GM12892 (cell line): ENCODE data around the gene AARSD1. TPM values are rescaled to one million over a fixed set of nuclear protein-coding genes. Genes with fewer than 3 reads are reported as not detected.
"Not testable (repeated sequence)": the region's sequence is repeated elsewhere in the genome, so short reads cannot be mapped to it uniquely, and the experiment has no call there.

Experiments used
- DNase-seq: peaks from one replicate; pipeline ENCODE4 v3.0.0; 2011; ENCODE audit not compliant: insufficient read length
- FAIRE-seq: peaks from 2 replicates; lab custom pipeline; 2011; peaks lifted over from hg19 to GRCh38; lab: Jason Lieb, UNC
- POLR2A ChIP-seq: IDR thresholded peaks from 2 replicates; pipeline ENCODE4 v1.6.1; 2011; ENCODE audit warnings: low read depth, low read length, control low read depth
- POLR2AphosphoS5 ChIP-seq: IDR thresholded peaks from 2 replicates; pipeline ENCODE4 v1.6.1; 2011; ENCODE audit warnings: low read depth, low read length, control low read depth
- TAF1 ChIP-seq: IDR thresholded peaks from 2 replicates; pipeline ENCODE4 v1.6.1; 2011; ENCODE audit warnings: low read depth, mild to moderate bottlenecking, control low read depth, low read length, borderline replicate concordance
- polyA plus RNA-seq: library from polyadenylated mRNA; unstranded; fragments of >200 nt; gene quantifications from one replicate; pipeline ENCODE4 v1.2.1, GENCODE V29; 2012; ENCODE audit warnings: missing spikeins, inconsistent platforms; ENCODE audit not compliant: missing spikeins

Gene AARSD1, protein sequence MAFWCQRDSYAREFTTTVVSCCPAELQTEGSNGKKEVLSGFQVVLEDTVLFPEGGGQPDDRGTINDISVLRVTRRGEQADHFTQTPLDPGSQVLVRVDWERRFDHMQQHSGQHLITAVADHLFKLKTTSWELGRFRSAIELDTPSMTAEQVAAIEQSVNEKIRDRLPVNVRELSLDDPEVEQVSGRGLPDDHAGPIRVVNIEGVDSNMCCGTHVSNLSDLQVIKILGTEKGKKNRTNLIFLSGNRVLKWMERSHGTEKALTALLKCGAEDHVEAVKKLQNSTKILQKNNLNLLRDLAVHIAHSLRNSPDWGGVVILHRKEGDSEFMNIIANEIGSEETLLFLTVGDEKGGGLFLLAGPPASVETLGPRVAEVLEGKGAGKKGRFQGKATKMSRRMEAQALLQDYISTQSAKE
- polyA plus RNA-seq = 49.5 TPM

DNA sequence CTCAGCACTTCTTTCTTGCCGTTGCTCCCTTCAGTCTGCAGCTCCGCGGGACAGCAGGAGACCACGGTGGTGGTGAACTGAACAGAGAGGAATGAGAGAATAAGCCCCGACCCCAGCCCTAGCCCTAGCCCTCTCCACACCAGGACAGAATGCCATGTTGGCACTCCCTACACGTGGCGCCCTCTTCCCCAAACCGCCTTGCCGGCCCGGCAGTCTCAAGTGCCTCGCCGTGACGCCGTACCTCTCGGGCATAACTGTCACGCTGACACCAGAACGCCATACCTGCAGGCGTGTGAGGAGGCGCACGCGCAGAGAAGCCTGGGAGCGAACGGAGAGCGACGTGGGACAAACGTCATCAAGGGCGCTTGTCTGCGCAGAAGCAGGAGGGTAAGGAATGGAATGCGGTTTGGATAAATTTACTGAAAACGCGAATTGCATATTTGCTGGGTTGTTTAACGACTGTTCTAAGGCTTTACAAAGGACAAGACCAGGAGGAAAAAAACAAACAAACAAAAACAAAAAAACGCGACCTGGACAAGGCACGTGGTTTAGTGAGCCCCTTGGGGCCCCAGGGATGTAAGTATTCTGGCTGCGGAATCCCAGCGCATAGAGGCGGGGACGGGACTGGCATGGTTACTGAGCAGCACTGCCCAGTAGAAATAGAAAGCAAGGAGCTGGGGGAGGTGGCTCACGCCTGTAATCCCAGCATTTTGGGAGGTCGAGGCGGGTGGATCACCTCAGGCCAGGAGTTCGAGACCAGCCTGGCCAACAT, at the start of gene AARSD1:
TSS of gene AARSD1 (minus strand) at position 294 of the 772 bp plus-strand sequence. CDS start at position 280, 14 bp downstream.
- FAIRE-seq (peak; percentile 96), DNase-seq (peak; percentile 80)
- TF ChIP-seq POLR2AphosphoS5 = peak; percentile 94
- TF ChIP-seq TAF1 = peak; percentile 74
- TF ChIP-seq POLR2A = peak; percentile 96

DNA sequence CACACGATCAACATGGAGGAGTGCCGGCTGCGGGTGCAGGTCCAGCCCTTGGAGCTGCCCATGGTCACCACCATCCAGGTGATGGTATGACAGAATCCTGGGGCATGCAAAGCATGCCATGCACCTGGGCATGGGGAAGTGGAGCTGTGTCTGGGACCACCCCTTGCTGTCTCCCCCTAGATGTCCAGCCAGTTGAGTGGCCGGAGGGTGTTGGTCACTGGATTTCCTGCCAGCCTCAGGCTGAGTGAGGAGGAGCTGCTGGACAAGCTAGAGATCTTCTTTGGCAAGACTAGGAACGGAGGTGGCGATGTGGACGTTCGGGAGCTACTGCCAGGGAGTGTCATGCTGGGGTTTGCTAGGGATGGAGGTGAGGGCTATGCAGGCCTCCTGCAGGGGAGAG, 49.0 kb upstream of the AARSD1 start:
- DNase-seq (no peak), FAIRE-seq (no peak)
- TF ChIP-seq TAF1 = no peak
- no peak for TF ChIP-seq POLR2AphosphoS5
- no peak for TF ChIP-seq POLR2A

DNA sequence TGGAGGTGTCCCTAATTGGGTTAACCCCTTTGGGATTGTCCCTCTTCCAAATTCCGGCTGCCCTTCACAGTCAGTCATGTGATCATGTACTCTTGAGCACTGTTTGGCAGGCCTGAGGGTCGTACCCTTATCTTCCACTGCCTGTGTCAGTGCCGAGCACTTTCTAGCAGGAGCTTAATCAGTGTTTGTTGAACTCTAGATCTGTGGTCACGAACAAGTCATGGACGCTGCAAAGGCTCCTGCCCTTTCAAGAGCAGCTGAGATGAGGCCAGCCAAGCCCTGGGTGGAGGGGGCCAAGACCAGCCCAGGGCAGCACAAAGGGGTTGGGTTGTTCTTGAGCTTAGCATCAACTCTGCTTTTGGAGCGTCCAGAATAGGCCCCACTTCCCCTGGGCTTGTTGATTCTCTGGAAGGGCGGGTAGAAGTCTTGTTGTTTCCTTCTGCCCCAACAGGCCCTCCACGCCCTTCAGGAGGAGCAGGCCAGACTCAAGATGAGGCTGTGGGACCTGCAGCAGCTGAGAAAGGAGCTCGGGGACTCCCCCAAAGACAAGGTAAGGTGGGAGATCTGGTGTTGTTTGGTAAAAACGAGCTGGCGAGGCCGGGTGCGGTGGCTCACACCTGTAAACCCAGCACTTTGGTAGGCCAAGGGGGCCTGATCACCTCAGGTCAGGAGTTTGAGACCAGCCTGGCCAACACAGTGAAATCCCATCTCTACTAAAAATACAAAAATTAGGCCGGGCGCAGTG, 47.6 kb upstream of the AARSD1 start:
- FAIRE-seq (no peak), DNase-seq (no peak)
- TF ChIP-seq POLR2AphosphoS5 (no peak), POLR2A (no peak), TAF1 (no peak)

DNA sequence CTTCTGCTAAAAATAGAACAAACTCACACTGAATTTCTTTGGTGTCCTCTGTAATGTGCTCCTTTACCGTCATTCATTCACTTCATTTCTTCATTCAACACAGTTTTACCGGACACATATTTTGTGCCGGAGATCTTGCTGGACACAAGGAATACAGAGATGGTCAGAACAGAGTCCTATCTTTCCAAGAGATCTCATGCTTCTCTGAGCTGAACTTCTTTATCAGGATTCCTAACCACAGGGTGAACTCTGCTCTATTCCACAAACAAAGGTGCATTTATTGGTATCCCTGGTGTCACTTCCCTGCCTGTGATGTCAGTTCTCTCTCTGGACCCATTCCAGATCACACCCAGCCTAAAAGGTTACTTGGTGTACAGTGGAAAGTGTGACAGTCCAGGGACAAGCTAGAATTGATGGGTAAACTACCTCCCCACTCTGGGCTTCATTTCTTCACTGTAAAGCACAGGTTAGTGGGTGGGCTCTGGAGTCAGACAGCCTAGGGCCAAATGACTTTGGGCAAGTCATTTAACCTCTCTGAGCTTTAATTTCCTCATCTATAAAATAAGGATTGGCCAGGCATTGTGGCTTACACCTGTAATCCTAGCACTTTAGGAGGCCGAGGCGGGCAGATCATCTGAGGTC, 46.5 kb upstream of the AARSD1 start:
- TF ChIP-seq POLR2A (no peak), POLR2AphosphoS5 (no peak), TAF1 (no peak)
- FAIRE-seq (no peak), DNase-seq (no peak)

DNA sequence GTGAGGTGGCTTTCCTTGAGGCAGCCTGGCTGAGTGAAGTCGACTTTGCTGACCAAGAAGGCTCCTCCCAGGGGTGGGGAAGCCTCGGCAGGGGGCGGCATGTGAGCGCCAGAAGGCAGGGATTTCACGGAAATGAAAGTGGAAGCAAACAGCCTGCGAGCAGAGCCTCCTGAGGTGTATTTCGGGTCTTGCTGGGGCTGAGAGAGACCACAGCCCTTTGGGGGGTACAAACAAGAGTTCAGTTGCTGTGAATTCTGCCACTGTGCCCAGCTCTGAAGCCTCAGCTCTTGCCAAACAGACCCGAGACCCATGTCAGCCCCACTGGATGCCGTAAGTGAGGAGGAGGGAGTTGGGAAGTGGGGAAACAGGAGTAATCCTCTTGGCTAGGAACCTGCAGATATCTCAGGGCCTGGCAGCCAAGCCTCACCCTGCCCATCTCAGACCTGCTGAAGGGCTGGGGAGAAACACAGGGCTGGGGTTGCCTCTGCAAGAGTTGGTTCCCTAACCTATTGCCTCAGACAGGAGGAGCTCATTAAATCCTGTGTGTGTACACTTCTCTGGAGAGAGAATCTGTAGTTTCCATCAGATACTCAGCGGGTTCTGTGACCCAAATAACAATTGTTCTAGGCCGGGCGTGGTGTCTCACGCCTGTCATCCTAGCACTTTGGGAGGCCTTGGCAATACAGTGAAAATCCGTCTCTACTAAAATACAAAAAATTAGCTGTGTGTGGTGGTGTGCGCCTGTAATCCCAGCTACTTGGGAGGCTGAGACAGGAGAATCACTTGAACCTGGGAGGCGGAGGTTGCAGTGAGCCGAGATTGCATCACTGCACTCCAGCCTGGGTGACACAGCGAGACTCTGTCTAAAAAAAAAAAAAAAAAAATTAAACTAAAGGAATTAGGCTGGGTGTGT, 42.6 kb upstream of the AARSD1 start, which contains the start of gene IFI35:
TSS of gene IFI35 (plus strand) at position 146 of the 913 bp plus-strand sequence. CDS start at position 310, 164 bp downstream.
- TF ChIP-seq TAF1 (peak; percentile 66; the same call in 1 of the 2 replicates), POLR2A (peak; percentile 81), POLR2AphosphoS5 (peak; percentile 75)
- FAIRE-seq (peak; percentile 88), DNase-seq (peak; percentile 86)

DNA sequence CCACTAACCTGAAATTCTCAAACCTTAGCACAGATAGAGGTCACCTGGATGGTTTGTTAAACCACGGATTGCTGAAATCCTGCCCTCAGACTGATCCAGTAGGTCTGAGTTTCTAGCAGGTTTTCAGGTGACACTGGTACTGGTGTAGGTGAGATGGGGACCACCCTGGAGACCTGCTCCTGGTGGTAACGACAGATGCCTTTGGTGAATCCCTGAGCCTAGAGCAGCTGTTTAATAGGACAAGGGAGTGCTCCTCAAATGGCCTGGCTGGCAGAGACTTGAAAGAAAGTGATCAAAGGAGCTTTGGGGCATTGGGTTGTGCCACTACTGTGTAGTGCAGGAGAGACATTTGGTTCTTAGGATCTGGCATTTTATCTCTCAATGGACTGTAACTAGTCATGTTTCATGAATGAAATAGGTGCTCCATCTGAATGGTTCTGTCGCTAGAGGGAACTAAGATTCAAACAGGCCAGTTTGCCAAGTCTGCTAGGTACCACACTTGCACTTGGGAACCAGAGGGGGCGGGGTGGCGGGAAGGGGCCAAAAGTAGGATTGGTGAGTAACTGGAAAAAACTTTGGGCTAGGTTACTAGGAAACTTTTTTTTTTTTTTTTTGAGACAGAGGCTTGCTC, 39.4 kb upstream of the AARSD1 start:
- FAIRE-seq = no peak
- TF ChIP-seq POLR2A (peak; percentile 68), TAF1 (no peak), POLR2AphosphoS5 (peak; percentile 16; the same call in 1 of the 2 replicates)

DNA sequence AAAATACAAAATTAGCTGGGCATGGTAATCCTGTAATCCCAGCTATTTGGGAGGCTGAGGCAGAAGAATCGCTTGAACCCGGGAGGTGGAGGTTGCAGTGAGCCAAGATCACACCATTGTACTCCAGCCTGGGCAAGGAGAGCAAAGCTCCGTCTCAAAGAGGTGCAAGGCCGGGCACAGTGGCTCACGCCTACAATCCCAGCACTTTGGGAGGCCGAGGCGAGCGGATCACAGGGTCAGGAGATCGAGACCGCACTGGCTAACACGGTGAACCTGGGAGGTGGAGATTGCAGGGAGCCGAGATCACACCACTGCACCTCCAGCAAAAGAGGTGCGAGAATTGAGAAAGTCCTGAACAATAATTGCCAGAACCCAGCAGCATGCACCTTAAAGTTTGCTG, 36.6 kb upstream of the AARSD1 start:
- not testable (repeated sequence) for FAIRE-seq, DNase-seq

More for the DNA sequence above, 39.4 kb upstream of the AARSD1 start:
- no peak for DNase-seq

DNA sequence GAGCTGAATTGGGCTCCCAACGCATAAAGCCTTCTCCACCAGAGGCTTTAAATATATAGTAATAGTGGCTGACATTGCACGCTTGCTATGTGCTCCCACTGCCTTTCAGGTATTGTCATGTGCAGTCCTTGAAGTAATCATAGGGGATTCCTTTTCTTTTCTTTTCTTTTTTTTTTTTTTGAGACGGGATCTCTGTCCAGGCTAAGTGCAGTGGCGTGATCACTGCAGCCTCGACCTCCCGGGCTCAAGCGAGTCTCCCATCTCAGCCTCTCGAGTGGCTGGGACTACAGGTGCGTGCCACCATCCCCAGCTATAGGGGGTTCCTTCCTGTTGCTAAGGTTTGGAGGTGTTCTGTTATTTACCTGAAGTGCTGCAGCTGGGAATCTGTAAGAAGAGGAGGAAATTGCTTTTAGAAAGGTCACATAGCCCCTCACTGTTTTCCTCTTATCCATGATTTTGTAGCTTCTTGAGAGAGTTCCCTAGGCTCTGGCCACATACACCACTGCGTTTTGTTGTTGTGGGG, 34.8 kb upstream of the AARSD1 start:
- TF ChIP-seq POLR2A (no peak), POLR2AphosphoS5 (no peak), TAF1 (no peak)
- FAIRE-seq (no peak), DNase-seq (no peak)
